Activated effector memory CD4-positive, alpha-beta T cell treated with Interleukin-2 at 50 U/mL for 16 hours (primary cell): ENCODE data around the gene NPC1L1.
A peak's percentile ranks its signal among the peaks of the same experiment; 100 is the strongest.
"Not testable (repeated sequence)": the region's sequence is repeated elsewhere in the genome, so short reads cannot be mapped to it uniquely, and the experiment has no call there.

ENCODE experiments used
- DNase-seq: peaks from one replicate; pipeline ENCODE4 v3.0.0-alpha.2; 2020

NPC1L1 gene

DNA sequence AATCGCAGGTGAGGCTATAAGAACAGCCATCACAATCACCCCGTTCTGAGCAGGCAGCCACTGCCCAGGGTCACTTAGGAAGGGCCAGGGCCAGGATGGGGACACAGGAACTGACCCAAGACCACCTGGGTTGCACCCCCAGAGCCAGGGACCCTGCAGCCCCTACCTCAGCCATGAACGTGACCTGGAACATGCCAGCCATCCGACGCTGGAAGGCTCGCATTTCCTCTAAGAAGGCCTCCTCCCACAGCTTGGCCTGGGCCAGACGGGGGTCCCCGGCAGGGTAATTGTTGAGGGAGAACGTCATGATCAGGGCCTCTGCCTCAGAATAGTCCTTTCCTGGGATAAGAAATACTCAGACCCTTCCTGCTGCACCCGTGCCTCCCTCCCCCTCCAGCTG lies 5.0 kb downstream of the NPC1L1 start:
- DNase-seq = no peak

- no peak for DNase-seq
Measured at GRCh38 chr7:44535348-44536064, 5.6 kb downstream of the NPC1L1 start.

DNA sequence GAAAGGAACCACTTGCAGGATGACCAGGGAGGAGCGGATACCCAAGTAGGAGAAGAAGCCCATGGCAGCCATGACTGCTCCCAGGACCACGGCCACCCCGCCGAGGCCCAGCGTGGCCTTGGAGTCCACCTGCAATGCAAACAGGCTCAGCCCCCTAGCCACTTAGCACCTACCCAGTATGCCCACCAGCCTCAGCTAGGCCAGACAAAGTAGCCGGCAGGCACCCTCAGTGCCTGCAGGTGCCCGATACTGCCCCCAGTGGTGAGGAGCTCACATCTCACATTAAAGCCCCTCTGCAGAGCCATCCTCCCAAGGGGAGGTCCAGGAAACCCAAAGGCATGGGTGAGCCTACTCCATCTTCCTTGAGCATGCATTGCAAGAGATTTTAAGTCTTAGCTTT lies 6.6 kb downstream of the NPC1L1 start:
- peak; percentile 23 for DNase-seq

DNA sequence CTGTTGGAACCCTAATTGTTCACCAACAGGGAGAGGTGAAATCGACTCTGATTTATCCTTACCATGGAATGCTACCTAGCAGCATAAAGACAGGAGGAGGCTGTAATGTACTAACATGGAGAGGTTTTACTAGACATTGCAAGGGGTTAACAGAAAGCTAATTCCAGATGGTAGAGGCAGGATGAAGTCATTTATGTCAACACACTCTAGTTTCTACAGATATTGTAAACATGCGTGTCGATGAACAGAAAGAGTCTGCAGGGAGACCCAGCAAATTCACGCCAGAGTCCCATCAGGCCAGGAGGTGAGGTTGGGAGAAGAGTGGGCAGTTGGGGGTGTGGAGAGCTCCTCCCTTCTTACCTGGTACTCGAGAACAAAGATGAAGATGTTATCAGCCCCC lies 7.0 kb downstream of the NPC1L1 start:
- DNase-seq = no peak

DNA sequence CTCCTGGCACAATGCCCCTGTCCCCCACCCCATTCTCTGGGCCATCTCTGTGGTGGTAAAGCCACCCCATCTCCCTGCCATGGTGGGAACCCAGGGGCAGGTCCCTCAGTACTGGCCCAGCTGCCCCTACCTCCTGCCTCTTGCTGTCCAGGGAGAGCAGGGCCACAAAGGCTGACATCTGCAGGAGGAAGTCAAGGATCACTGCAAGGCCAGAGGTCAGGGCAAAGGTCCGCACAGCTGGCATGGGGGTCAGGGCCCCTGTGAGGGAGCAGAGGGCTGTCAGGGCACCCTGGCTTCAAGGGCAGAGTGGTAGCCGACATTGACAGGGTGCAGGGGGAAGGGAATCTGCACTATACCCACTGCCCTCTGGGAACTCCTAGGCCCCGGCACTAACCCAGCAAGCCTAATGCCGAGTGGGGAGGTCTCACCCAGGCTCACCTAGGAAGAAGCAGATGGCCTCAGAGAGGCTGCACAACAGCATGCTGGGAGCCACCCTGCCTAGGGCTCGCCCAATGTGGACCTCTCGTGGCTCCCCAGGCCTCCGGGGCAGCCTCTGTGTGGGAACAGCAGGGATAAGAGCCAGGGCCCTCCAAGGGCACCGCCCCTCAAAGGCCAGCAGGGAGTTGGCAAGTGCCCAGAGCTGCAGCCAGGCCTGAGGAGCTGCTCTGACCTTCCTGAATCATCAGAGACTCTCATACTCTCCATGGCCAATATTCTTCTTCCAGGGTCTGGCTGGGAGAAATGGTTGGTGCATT lies 7.7 kb downstream of the NPC1L1 start:
- DNase-seq = no peak

- DNase-seq = no peak
Measured at GRCh38 chr7:44531421-44532380, 9.4 kb downstream of the NPC1L1 start.

DNA sequence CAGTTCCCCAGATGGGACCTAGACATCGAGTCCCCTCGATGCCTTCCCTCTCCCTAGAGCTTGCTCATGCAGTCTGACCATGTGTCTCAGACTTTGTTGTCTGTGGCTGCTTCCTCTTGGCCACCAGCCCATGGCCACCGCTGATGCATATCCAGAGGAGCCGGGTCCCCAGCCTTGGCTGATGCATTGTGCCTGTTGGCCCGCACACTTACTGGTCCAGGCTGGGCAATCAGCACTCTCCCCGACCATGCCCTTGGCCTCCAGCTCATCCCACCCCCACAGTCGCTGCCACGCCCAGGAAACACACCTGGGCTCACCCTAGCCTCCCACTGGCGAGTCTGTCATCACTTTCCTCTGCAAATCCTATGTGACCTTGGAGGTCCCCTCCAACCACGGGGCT lies 10.1 kb downstream of the NPC1L1 start:
- DNase-seq = no peak

GRCh38 chr7:44524811-44525388 lies 16.2 kb downstream of the NPC1L1 start:
- DNase-seq = no peak

DNA sequence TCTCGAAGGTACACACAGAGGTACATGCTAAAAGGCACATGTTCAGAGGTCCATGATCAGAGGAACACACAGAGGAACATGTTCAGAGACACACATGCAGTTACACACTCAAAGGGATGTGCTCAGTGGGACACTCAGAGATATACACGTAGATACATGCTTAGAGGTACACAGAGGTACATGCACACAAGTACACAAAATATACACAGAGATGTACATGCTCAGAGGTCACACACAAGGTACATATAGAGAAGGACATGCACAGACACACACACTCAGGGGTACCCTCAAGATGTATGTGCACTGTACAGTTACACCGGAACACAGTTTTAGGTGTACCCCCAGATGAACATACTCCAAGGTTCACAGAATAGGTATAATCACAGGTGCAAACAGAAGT lies 18.8 kb downstream of the NPC1L1 start:
- no peak for DNase-seq

DNA sequence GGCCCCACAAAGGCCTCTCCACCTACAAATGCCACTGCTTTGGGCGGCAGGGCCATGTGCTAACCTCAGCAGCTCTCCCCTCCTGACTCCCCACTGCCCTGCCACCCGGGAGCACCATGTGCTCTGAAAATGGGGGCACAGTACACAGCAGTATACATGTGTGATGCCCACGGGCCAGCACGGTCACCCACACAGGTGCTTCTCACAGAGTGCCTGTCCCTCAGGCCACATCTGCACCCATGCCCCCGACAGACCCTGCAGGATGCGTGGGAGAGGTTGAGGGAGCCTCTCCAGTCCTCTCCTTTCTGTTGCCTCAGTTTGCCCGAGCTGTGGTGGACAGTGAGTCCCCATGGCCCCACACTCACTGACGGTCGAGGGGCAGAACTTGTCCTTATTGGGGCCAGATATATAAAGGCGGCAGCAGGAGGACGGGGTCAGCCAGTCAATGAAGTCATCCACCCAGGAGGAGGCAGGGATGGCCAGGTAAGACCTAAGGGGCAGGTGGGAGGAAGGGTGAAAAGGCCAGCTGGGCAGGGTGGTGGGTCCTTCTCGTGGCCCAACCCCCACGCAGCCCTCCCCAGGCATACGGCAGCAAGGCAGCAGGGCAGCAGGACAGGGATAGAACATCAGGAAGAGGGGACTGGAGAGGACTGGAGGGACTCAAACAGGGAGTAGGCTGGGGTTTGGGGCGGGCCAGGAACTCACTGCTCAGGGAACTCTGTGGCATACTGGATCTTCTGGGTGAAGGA lies 19.6 kb downstream of the NPC1L1 start:
- DNase-seq = no peak

DNA sequence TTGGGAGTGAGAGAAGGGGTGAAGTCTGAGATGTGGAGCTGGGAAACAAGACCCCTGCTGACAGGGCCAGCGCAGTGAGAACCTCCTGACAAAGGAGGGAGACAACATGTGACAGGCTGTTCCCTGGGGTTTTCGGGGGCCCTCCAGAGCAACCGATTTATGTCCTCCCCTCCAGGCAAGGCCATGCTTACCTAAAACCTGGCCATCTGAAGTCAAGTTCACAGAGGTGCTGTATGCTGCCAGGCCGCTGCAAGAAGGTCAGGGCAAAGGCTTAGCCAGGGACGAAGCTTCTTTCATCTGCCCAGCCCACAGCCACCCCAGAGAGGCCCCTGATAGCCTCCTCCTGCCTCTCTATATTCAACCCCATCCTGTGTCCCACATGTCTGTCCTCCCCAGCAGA lies 20.6 kb downstream of the NPC1L1 start:
- no peak for DNase-seq

DNA sequence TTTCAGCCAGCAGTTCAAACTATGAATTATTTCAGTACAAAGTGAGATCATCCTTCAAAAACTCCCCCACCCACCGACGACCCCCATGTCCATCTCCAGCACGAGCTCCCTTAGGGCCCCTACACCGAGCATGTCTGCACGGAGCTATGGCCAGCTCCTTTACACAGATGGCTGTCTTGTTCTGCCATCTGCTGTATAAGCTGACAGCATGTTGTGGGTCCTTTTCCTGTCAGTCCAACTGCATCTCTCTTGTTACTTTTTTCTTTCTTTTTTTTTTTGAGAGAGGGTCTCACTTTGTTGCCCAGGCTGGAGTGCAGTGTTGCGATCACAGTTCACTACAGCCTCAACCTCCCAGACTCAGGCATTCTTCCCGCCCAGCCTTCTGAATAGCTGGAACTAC lies 21.6 kb downstream of the NPC1L1 start:
- DNase-seq = no peak

GRCh38 chr7:44518761-44519160 lies 22.4 kb downstream of the NPC1L1 start:
- DNase-seq = no peak

- DNase-seq = no peak
Measured at GRCh38 chr7:44517175-44517574, 24.0 kb downstream of the NPC1L1 start.

- no peak for DNase-seq
Measured at GRCh38 chr7:44515590-44516268, 25.4 kb downstream of the NPC1L1 start.

- DNase-seq = no peak
Measured at GRCh38 chr7:44512736-44513135, 28.4 kb downstream of the NPC1L1 start.

GRCh38 chr7:44511863-44512468 lies 29.2 kb downstream of the NPC1L1 start:
- DNase-seq = no peak

GRCh38 chr7:44511236-44511635 lies 29.9 kb downstream of the NPC1L1 start:
- DNase-seq = no peak

DNA sequence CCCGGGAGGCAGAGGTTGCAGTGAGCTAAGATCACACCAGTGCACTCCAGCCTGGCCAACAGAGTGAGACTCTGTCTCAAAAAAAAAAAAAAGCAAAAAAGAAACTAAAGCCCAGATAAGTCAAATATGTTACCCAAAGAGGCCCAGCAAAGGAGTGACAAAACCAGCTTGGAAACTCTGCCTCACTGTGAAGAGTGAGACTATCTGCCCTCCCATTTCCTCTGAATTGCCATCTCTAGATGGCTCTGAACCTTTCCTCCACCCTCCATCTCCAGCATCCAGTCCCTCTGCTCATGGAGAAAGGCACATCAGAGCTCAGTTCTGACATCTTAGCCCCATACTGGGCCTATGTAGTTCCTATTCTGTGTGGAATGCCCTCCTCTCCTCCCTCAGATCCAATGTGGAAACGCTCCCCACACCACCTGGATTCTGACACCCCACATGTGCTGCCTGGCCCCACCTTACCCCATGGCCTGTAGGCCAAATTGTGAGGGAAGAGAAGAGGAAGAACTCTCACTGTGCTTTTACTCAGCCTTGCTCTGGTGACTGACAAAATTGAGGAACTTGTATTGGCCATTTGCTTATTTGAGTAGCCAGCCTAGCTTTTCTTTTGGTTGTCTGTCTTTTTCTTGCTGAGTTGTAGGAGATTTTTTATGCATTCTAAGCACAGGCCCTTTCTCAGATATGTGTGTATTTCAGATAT lies 32.7 kb downstream of the NPC1L1 start:
- no peak for DNase-seq

DNA sequence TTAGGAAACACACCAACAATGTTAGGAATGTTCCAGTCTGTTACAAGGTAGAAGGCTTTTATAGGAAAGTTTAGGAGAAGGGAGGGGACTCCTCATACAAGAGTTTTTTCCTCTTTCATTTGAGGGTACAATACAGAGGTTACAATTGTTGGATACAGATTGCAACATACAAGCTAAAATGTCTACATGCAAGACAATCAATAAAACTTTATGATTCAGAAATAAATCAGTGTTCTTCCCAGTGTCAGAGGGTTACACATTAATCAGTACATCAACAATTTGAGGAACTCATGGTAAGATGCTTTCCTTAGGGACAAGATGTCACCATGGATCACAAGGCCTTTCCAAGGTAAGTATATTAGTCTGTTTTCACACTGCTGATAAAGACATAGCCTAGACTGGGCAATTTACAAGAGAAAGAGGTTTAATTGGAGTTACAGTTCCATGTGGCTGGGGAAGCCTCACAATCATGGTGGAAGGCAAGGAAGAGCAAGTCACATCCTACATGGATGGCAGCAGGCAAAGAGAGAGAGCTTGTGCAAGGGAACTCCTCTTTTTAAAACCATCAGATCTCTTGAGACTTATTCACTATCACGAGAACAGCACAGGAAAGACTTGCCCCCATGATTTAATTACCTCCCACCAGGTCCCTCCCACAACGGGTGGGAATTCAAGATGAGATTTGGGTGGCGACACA lies 34.4 kb downstream of the NPC1L1 start:
- not testable (repeated sequence) for DNase-seq
